ENCODE measurements around the gene NUBP2. TPM values are rescaled to one million over a fixed set of nuclear protein-coding genes. Genes with fewer than 3 reads are reported as not detected.

The NUBP2 gene
- total and polyA plus RNA-seq, 2 donors (not counting 3 experiments of a cell fraction or from before 2014, with no cell fraction given): 55.0 to 69.6 TPM

GRCh38 chr16:1819611-1820010 is 36.9 kb downstream of the NUBP2 start:
- no peak overlapping the region for H3K4me2 ChIP-seq (ENCODE audit: insufficient read depth, low read length)
- POLR2A ChIA-PET: no interaction called here
- no peak overlapping the region for H2AFZ ChIP-seq (ENCODE audit: low read depth, low read length)
- no peaks in the 10 kb centered on the region for H3K27me3 ChIP-seq (ENCODE audit: control insufficient read depth in 2 of 2, insufficient read depth in 2 of 2, low read length in 2 of 2)
- CTCF ChIA-PET: no interaction called here
- no peaks in the 10 kb centered on the region for H3K79me2 ChIP-seq (ENCODE audit: control insufficient read depth, insufficient read depth, low read length)
- H3K9ac ChIP-seq (replicated peaks; ENCODE audit: extremely low read depth, insufficient read depth, low read length): no peak overlapping the region
- H3K9me3 ChIP-seq (replicated peaks; ENCODE audit: control insufficient read depth, insufficient read depth, low read length): no peaks in the 10 kb centered on the region
- FAIRE-seq: no peak
- no peaks in the 10 kb centered on the region for H3K4me1 ChIP-seq (ENCODE audit: control insufficient read depth, extremely low read depth, insufficient read depth, low read length)
- intact Hi-C loops (cut with micrococcal nuclease) (no loop called here), dilution Hi-C loops (cut with MboI; ENCODE audit: extremely low pct_ligation_motif_present, low sequenced_read_pairs) (no loop called here)
- DNase-seq (ENCODE audit: low read depth, low spot score): no peak
- no TSS peak for BruUV-seq (replicated peaks)
- no peaks in the 10 kb centered on the region for H4K20me1 ChIP-seq (replicated peaks; ENCODE audit: control insufficient read depth, extremely low read depth, insufficient read depth, low read length)
- no peak overlapping the region for H3K4me3 ChIP-seq (replicated peaks in 1 of 3; ENCODE audit: insufficient read depth in 1 of 3, low read depth in 1 of 3, low read length in 3 of 3)
- H3K36me3 ChIP-seq (ENCODE audit: control insufficient read depth in 2 of 2, extremely low read depth in 1 of 2, insufficient read depth in 2 of 2, low read length in 2 of 2): peaks cover 0 to 36% of the 10 kb centered on the region in 2 experiments
- no peak for TF ChIP-seq CTCF (IDR thresholded peaks at IDR 0.05; ENCODE audit: extremely low read depth in 1 of 2, insufficient read depth in 1 of 2, low read depth in 1 of 2, low read length in 2 of 2)
- no peak for TF ChIP-seq GATA2 (IDR thresholded peaks at IDR 0.05; ENCODE audit: insufficient read depth, insufficient read length, low read depth, low read length)
- no peak for TF ChIP-seq POLR2AphosphoS5 (IDR thresholded peaks at IDR 0.05; ENCODE audit: insufficient read depth, low read depth, low read length)
- no peak for TF ChIP-seq POLR2A (IDR thresholded peaks at IDR 0.05; ENCODE audit: low read depth, low read length)
- no peak for TF ChIP-seq MAX (IDR thresholded peaks at IDR 0.05; ENCODE audit: insufficient read depth, insufficient read length)
- H3K9me1 ChIP-seq (replicated peaks; ENCODE audit: control insufficient read depth, extremely low read depth, insufficient read depth, low read length): no peaks in the 10 kb centered on the region
- no peak overlapping the region for H3K27ac ChIP-seq (ENCODE audit: insufficient read depth, low read depth, low read length)
